MM.1S (cell line): ENCODE measurements around the gene IRF3.

Source experiments
- DNase-seq: peaks from one replicate; pipeline ENCODE4 v3.0.0-alpha.2; 2015
- H2AFZ ChIP-seq: fragments of 300-600 bp; sonication (generic); 2 replicates; pipeline ENCODE4 v1.6.0; 2016; ENCODE audit warnings: antibody characterized with exemption, low read length
- H3F3A ChIP-seq: fragments of 300-600 bp; sonication (generic); 2 replicates; pipeline ENCODE4 v1.6.1; 2016; ENCODE audit warnings: mild to moderate bottlenecking, antibody characterized with exemption, low read length, moderate library complexity, mixed read lengths; ENCODE audit not compliant: insufficient read depth
- H3K27ac ChIP-seq: fragments of 300-600 bp; sonication (generic); 2 replicates; pipeline ENCODE4 v1.5.1; 2016; ENCODE audit warnings: mild to moderate bottlenecking, low read length
- H3K27me3 ChIP-seq: fragments of 300-600 bp; sonication (generic); replicated peaks from 2 replicates; pipeline ENCODE4 v1.6.0; 2016; ENCODE audit warnings: low read length; ENCODE audit not compliant: insufficient read depth
- H3K36me3 ChIP-seq: fragments of 300-600 bp; sonication (generic); replicated peaks from 2 replicates; pipeline ENCODE4 v1.6.1; 2016; ENCODE audit warnings: mild to moderate bottlenecking, low read length, mixed read lengths; ENCODE audit not compliant: insufficient read depth
- H3K4me1 ChIP-seq: fragments of 300-600 bp; sonication (generic); 2 replicates; pipeline ENCODE4 v1.6.1; 2016; ENCODE audit warnings: low read length, mixed read lengths
- H3K4me2 ChIP-seq: fragments of 300-600 bp; sonication (generic); 2 replicates; pipeline ENCODE4 v1.6.0; 2016; ENCODE audit warnings: low read depth, low read length
- H3K4me3 ChIP-seq: fragments of 300-600 bp; sonication (generic); 2 replicates; pipeline ENCODE4 v1.5.1; 2016; ENCODE audit warnings: low read length, mixed read lengths
- H3K79me2 ChIP-seq: fragments of 300-600 bp; sonication (generic); 2 replicates; pipeline ENCODE4 v1.6.1; 2016; ENCODE audit warnings: mixed run types, low read length, mixed read lengths
- H3K9ac ChIP-seq: fragments of 300-600 bp; sonication (generic); 2 replicates; pipeline ENCODE4 v1.6.1; 2016; ENCODE audit warnings: low read length, mixed read lengths
- H3K9me2 ChIP-seq: fragments of 300-600 bp; sonication (generic); replicated peaks from 2 replicates; pipeline ENCODE4 v1.6.1; 2016; ENCODE audit warnings: mild to moderate bottlenecking, low read length, mixed read lengths; ENCODE audit not compliant: insufficient read depth
- H3K9me3 ChIP-seq: fragments of 300-600 bp; sonication (generic); replicated peaks from 2 replicates; pipeline ENCODE4 v1.6.1; 2016; ENCODE audit warnings: mild to moderate bottlenecking, low read length, mixed read lengths; ENCODE audit not compliant: insufficient read depth
- H4K20me1 ChIP-seq: fragments of 300-600 bp; sonication (generic); 2 replicates; pipeline ENCODE4 v1.6.1; 2016; ENCODE audit warnings: mild to moderate bottlenecking, low read length, moderate library complexity, mixed read lengths; ENCODE audit not compliant: insufficient read depth
- CTCF ChIP-seq: fragments of 300-600 bp; sonication (generic); IDR thresholded peaks from 2 replicates; pipeline ENCODE4 v1.5.1; 2016; ENCODE audit warnings: antibody characterized with exemption, low read length, mixed read lengths
- EZH2 ChIP-seq: fragments of 300-600 bp; sonication (generic); optimal IDR thresholded peaks from 2 replicates; pipeline ENCODE3; 2017; ENCODE audit warnings: low read depth, mild to moderate bottlenecking, antibody characterized with exemption, low read length, mixed read lengths
- EZH2phosphoT487 ChIP-seq: fragments of 300-600 bp; sonication (generic); IDR thresholded peaks from 2 replicates; pipeline ENCODE4 v1.6.1; 2018; ENCODE audit warnings: antibody characterized with exemption, low read length

Gene IRF3

GRCh38 chr19:49616532-49616931, 49.1 kb downstream of the IRF3 start:
- Histone ChIP-seq H3K36me3 (no peaks in the 10 kb centered on the region), H3K4me2 (no peak overlapping the region), H3K27ac (no peak overlapping the region), H2AFZ (no peak overlapping the region), H3K9me3 (no peaks in the 10 kb centered on the region), H3K9me2 (no peaks in the 10 kb centered on the region), H4K20me1 (no peaks in the 10 kb centered on the region), H3K4me3 (no peak overlapping the region), H3K27me3 (no peaks in the 10 kb centered on the region), H3F3A (no peaks in the 10 kb centered on the region), H3K79me2 (peaks cover 19% of the 10 kb centered on the region), H3K4me1 (no peaks in the 10 kb centered on the region), H3K9ac (no peak overlapping the region)
- TF ChIP-seq EZH2 = no peak
- no peak for TF ChIP-seq EZH2phosphoT487
- TF ChIP-seq CTCF = no peak
- no peak for DNase-seq

GRCh38 chr19:49615861-49616260, 49.8 kb downstream of the IRF3 start:
- Histone ChIP-seq H3K9ac (no peak overlapping the region), H3K4me1 (no peaks in the 10 kb centered on the region), H3K4me3 (no peak overlapping the region), H3K4me2 (no peak overlapping the region), H2AFZ (no peak overlapping the region), H3K27me3 (no peaks in the 10 kb centered on the region), H3K79me2 (peaks cover 24% of the 10 kb centered on the region), H3K9me3 (no peaks in the 10 kb centered on the region), H4K20me1 (no peaks in the 10 kb centered on the region), H3K27ac (no peak overlapping the region), H3K9me2 (no peaks in the 10 kb centered on the region), H3F3A (no peaks in the 10 kb centered on the region), H3K36me3 (no peaks in the 10 kb centered on the region)
- no peak for TF ChIP-seq CTCF
- no peak for TF ChIP-seq EZH2phosphoT487
- TF ChIP-seq EZH2 = no peak
- DNase-seq = no peak

GRCh38 chr19:49614096-49614833, 51.4 kb downstream of the IRF3 start:
- H3K9me3 ChIP-seq = no peaks in the 10 kb centered on the region
- H3K9ac ChIP-seq = no peak overlapping the region
- H3K27ac ChIP-seq = no peak overlapping the region
- no peaks in the 10 kb centered on the region for H3K4me1 ChIP-seq
- DNase-seq = no peak
- H3K4me3 ChIP-seq = no peak overlapping the region
- no peaks in the 10 kb centered on the region for H3F3A ChIP-seq
- H3K9me2 ChIP-seq = no peaks in the 10 kb centered on the region
- H3K79me2 ChIP-seq = peaks cover 28% of the 10 kb centered on the region
- H3K27me3 ChIP-seq = no peaks in the 10 kb centered on the region
- no peak overlapping the region for H3K4me2 ChIP-seq
- no peak for TF ChIP-seq CTCF
- no peak for TF ChIP-seq EZH2
- no peaks in the 10 kb centered on the region for H4K20me1 ChIP-seq
- no peak overlapping the region for H2AFZ ChIP-seq
- no peaks in the 10 kb centered on the region for H3K36me3 ChIP-seq
